Occipital lobe (tissue), 2 donors: ENCODE measurements around the gene DNAJB8. TPM values are rescaled to one million over a fixed set of nuclear protein-coding genes. Genes with fewer than 3 reads are reported as not detected.

ENCODE experiments used
- DNase-seq: peaks from one replicate; lab custom pipeline; 2025; lab: John Stamatoyannopoulos, UW
- total RNA-seq: library from RNA; depleted of rRNA; stranded (reverse); fragments of >200 nt; gene quantifications from one replicate; pipeline ENCODE4 v1.2.3, GENCODE V29; 2014

The DNAJB8 gene
- total RNA-seq, 1 donor from 2014 or later: not detected

GRCh38 chr3:128468285-128468790 lies 1.6 kb upstream of the DNAJB8 start:
- no peak for DNase-seq

DNA sequence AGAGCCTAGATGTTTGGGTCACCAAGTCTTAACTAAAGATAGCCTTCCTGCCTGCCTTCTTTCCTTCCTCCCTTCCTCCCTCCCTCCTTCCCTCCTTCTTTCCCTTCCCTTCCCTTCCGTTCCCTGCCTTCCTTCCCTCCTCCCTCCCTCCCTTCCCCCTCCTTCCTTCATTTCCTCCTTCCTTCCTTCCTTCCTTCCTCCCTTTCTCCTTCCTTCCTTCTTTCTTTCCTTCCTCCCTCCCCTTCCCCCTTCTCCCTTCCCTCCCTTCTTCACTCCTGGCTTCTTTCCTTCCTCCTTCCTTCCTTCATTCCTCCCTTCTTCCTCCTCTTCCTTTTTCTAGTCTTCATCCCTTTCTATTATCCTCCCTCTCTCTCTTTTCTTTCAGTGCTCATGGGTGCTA lies 2.0 kb downstream of the DNAJB8 start:
- no peak for DNase-seq

DNA sequence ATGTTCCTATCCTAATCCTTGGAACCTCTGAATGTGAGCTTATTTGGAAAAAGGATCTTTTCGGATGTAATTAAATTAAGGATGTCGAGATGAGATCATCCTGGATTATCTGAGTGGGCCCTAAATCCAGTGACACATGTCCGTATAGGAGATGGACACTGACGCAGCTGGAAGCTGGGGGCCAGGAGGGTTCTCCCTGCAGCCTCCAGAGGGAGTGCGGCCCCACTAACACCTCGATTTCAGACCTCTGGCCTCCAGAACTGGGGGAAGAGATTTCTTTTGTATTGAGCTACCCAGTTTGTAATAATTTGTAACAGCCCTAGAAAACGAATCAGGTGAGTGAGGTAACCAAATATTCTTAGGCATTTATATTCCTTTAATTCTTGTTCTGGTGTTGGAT lies 2.5 kb downstream of the DNAJB8 start:
- DNase-seq: no peak

GRCh38 chr3:128463771-128464170 lies 2.9 kb downstream of the DNAJB8 start:
- DNase-seq: no peak

DNA sequence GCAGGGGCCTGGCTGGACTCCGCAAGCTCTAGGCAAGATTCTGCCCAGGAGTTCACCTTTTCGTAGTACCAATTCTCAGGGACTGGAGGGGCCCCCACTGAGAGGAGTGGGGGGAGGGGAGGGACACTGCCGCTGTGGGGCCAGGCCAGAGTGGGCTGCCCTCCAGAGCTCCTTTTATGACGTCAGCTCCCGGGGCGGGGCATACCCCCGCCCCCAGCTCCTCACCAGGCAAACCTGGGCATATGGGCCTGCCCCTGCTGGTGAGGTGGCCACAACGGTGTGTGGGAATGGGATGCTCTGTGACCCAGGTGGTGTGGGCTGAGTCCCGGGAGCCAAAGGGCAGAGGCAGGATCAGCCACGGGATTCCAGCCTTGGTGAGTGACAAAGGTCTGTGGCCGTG lies 3.3 kb downstream of the DNAJB8 start:
- DNase-seq: no peak

DNA sequence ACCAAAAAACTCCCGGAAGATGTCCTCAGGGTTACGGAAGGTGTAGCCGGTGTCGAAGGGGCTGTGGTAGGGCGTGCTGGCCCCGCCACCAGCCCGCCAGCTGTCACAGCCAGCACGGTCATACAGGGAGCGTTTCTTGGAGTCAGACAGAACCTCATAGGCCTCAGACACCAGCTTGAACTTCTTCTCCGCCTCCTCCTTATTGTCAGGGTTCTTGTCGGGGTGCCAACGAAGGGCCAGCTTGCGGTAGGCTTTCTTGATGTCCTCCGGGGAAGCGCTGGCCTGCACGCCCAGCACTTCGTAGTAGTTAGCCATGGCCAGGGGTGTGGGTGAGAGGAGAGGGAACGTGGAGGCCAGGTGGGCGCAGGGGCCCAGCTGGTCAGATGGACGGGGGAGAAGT lies 3.8 kb downstream of the DNAJB8 start:
- no peak for DNase-seq

GRCh38 chr3:128462341-128462910 lies 4.3 kb downstream of the DNAJB8 start:
- DNase-seq: no peak

GRCh38 chr3:128461731-128462130 lies 5.0 kb downstream of the DNAJB8 start:
- no peak for DNase-seq

- DNase-seq: no peak
Observed at GRCh38 chr3:128459461-128459820, 7.2 kb downstream of the DNAJB8 start.

DNA sequence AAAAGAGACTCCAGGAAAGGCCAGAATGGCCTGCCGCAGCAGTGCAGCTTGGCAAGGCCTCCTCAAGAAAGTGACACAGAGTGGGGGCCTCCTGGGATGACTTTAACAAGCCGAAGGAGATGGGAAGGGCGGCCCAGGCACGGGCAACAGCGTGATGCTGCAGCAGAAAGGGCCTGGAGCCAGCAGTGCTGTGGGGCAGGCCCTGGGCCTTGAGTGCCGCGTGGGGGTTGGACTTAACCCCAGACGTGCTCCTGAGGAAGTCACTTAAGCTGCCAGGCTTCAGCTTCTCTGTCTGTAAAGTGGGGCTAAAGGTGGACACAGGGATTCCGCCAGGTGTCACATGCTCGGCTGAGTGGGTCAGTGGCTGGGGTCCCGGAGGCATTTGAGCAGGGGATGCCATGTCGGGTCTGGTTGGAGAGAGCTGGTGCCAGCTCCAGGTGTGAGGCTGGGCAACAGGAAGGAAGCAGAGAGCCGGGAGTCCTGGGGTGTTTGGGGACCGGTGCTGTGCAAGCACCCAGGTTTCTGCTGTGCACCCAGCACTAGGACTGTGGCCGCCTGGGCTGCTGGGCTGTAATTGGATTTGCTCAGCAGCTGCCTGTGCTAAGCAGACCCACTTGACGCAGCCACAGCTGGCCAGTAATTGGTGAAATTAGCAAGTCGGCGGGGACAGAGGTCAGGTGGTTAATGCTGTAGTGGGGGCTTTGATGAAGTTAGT lies 7.8 kb downstream of the DNAJB8 start:
- no peak for DNase-seq

DNA sequence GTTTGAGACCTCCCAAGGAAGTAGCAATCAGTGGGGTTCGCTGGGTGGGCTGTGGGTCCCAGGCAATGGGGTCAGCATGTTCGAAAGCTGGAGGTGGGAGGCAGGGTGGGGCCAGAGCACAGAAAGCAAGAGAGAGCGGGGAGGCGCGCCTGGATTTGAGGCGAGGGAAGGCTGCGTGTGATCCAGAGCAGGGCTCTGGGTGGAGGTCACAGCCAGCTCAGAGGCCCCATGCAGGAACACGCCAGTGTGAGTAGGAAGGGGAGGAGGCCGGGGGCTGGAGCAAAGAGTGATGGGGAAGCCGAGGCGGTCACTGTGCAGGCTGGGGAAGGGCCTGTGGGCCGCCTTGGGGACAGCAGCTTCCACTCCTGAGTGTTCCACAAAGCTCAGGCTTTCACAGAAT lies 8.8 kb downstream of the DNAJB8 start:
- DNase-seq: no peak

DNA sequence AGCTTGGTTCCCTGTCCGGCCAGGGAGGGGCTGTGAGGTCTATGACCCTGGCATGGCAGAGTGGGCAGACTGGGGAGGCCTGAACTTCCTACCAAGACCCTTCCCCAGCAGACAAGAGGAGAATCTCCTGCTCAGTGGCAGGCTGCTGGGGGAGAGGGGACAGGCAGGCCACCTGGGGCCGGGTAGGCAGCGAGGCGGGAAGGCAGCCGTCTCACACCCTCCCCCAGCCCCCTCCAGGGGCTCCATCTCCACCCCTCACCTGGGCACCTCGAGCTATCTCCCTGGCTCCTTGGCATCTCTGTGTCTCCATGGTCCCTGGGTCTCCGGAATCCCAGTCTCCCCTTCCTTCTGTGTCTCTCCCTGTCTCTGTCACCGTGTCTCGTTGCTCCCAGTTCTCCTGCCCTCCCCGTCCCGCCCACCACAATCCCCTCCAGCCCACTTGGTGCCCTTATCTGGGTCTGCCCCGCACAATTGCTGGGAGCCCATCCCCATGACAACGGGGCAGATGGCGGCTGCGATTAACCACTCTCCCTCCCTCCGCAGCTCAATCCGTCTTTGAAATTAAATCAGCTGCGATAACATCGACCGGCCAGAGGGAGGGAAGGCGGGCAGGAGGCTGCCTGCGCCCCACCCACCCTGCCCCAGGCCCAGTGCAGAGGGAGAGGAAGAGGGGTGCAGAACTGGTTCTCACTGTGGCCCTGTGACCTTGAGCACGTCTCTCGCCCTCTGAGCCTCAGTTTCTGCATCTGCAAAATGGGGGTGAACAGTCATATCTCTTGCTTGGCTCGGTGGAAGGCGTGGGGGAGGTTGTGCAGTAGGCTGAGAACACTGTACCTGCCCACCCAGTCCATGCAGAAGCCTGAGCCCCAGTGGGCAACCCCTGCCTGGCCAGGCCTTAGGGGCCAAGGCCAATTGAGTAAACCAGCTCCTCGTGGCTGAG lies 9.6 kb downstream of the DNAJB8 start:
- no peak for DNase-seq

DNA sequence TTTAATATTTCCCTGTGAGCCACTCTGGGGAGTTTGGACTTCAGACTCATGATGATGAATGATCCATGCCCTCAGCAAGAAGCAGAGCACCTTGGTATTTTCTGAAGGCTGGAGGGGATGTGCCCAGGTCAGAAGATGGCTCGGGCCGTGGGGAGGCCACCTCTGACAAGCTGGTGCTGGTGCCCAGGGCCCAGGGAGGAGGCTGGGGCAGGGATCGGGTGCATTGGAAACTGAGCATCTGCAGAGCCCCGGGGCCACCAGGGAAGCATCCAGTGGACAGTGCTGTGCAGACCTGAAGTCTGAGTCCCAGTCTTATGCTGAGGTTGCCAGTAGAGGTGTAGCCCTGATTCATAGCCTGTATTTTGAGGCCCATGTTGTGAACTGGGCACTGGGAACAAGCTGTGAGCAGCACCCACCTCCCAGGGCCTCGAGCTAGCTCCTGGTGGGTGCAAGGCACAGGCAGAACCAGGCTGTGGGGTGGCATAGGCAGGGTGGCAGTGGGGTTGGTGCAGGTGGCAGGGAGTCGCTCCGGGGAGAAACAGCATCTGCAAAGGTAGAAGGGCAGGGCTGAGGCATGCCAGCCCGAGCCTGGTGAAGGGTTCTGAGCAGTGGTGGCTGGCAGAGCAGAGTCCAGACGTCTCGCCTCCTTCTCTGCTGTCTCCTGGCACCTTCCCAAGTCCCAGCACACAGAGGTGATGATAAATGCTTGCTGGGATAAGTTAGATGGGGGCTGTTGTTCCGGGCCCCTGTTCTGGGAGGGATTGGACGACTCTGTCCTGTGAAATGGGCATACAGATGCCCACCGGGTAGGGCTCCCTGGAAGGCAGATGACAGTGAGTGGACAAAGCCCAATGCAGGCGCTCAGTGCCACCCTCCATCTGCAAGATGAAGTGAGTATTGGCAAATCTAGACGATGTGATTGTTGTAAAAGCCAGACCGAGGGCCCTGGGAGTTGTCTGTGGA lies 10.6 kb downstream of the DNAJB8 start:
- DNase-seq: no peak

DNA sequence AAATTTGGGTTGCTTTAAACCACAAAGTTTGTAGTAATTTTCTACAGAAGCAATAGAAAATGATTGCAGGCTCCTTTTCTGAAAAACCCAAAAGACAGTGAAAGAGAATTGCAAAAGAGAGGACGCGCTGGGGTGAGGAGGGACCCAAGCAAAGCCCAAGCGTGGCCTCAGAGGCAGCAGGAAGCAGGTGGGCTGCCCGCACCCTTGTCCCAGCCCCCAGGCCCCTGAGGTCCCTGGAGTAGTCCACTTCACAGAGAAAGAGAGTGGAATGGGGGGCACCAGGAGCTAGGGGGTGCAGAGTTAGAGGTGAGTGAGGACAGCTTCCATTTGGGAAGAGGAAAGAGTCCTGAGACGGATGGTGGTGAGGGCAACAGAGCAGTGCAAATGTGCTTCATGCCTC lies 11.6 kb downstream of the DNAJB8 start:
- DNase-seq: no peak

DNA sequence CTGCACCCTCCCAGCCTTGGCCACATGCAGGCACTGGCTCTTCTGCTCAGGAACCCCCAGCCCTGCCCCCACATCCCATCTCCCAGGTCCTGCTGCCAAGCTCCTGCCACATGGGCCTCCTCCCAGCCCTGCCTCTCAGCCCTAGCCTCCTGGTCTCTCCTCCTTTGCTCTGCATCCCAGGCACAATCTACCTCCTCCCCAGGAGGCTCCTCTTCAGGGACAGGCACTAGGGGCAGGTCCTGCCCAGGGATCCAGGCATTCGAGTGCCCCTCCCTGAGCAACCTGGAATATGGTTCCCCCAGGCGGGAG lies 12.4 kb downstream of the DNAJB8 start:
- DNase-seq: no peak

DNA sequence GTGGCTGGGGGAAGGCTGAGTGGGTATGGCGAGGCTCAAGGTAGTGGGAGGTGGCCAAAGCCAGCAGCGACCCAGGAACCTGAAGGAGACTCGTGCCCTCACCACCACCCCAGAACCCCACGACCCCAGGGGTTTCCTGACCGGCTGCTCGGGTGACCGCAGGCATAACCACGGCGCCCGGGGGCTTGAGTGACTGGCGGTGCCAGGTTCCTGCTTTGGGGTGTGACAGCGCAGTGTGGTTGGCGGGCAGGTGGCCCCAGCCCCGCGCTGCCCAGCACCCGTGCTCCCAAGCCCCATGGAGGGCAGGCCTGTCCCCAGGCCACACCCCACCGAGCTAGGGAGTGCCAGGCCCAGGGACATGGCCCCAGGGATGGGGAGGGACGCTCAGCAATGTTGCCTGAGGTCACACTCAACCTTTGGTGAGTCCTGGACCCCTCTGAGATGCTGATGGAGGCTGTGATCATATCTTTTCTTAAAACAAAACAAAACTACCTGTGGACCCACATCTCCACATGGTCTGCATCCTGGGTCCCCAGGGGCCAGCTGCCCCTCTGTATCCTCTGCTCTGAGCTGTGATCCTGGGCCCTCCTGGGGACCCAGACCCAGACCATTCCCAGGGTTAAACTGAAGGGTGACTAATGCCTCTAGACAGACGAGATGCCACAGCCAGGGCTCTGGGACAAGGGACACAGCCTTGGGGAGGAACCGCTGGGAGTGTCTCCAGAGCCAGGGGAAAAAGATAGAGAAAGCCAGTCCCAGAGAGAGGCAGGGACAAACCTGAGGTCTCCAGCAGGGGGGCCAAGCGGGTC lies 13.0 kb downstream of the DNAJB8 start:
- DNase-seq: no peak

GRCh38 chr3:128452678-128453275 lies 13.9 kb downstream of the DNAJB8 start:
- DNase-seq: no peak

DNA sequence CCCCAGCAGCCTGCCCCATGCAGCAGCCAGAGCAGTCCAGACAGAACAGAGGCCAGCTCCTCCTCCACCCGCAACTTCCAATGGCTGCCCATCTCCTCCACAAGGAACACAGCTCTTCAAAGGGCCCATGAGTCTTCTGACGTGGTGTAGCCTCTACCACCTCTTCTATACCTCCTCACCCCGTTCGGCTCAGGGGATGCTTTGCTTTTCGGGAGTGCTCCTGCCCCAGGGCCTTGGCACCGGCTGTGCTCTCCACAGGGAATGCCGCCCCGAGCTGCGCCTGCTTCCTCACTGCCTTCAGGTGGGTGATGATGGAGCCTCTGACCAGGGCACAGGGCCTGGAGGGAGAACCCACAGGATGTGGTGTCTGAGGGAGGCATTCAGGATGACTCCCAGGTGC lies 14.6 kb downstream of the DNAJB8 start:
- DNase-seq: no peak

GRCh38 chr3:128449111-128449638 lies 17.5 kb downstream of the DNAJB8 start:
- DNase-seq: no peak

GRCh38 chr3:128448491-128448890 lies 18.2 kb downstream of the DNAJB8 start:
- DNase-seq: no peak
